Midbrain (tissue), 1 donor: ENCODE results near the gene PPP1R13B.

Experiments used
- DNase-seq: peaks from one replicate; lab custom pipeline; 2025; lab: John Stamatoyannopoulos, UW

PPP1R13B gene

GRCh38 chr14:103712633-103713247 lies 134.6 kb downstream of the PPP1R13B start:
- no peak for DNase-seq

GRCh38 chr14:103711516-103712431 lies 135.6 kb downstream of the PPP1R13B start:
- DNase-seq = peak; percentile 60

DNA sequence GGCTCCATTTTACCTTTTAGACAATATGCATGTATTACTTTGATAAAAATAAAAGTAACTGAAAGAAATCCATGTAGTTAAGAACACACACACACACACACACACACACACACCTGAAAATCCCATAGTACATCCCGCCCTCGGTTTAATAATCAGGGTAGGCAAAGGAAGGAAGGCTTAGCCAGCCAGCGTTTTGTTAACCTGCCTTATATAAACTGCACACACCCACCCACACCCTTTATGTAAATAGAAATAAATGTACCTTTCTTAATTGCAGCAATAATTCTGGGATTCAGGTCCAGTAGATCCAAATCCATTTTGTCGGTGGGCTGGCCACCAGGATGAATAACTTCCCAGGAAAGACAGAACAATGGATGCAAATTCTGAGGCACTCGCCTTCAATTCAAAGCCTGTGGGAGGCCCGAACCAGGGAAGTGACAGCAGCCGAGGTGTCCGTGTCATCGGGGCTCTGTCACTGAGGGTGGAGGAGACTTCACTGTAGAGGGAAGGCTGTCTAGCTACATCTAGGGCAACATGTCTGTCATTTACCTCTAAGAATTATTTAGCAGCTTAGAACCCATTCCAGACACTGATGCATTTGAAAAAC lies 136.5 kb downstream of the PPP1R13B start:
- no peak for DNase-seq

GRCh38 chr14:103709814-103710213 lies 137.6 kb downstream of the PPP1R13B start:
- DNase-seq = no peak

DNA sequence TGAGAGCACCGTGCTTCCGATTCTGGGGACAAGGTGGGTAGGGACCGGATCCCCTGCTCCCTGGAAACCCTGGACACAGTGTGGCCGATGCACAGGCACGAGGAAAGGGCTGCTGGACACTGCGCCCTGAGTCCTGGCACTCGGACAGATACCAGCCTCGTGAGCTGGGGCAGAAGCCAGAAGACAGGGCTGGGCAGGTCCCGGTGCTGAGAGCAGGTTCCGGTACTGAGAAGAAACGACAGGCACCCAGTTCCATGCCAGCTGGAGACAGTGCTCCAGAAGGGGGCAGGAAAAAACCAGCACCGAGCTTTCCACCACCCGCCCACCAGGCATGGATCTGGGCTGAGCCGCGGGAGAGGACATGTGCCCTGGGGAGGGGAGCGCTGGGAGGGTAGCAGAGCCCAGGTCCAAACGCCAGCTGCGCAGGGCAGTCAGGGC lies 138.6 kb downstream of the PPP1R13B start:
- DNase-seq = peak; percentile 13

DNA sequence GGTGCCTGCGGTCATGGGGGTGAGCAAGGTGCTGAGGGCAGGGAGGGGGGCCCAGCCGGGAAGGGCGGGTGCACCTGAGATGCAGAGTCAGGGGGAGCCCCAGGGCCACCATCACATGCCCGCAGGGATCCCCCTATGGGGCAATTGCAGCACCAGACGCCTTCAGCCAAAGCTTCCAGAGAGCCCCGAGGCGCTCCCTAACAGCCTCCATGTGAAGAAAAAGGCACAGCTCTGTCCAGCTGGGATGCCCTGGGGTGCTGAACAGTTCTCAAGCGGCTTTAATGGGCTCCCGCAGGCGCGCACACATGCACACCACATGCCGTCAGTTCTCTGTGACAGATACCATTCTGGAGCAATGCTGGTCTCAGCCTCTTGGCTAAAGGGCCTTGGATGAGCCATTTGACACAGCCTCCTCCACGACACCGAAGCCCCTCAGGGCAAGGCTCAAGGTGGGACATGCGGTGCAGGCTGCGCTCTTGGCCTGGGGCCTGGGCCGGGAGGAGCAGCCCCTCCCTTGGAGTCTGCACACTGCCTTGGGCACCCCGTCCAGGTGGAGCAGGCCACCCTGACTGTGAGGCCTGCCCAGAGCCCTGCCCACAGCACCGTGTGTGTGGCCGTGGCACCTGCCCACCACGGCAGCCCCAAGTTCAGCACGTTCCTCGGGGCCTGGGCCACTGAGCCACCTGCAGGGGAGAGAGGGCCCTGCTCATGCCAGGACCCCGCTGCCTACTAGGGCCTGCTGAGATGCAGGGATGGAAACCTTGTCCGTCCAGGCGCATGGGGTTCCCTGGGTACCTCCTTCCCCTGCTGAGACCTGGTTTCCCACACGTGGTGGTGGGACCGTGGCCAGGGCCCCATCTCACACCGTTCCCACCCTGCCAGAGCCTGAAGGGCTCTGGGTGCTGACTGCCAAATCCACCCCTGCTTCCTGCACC lies 139.8 kb downstream of the PPP1R13B start:
- no peak for DNase-seq

DNA sequence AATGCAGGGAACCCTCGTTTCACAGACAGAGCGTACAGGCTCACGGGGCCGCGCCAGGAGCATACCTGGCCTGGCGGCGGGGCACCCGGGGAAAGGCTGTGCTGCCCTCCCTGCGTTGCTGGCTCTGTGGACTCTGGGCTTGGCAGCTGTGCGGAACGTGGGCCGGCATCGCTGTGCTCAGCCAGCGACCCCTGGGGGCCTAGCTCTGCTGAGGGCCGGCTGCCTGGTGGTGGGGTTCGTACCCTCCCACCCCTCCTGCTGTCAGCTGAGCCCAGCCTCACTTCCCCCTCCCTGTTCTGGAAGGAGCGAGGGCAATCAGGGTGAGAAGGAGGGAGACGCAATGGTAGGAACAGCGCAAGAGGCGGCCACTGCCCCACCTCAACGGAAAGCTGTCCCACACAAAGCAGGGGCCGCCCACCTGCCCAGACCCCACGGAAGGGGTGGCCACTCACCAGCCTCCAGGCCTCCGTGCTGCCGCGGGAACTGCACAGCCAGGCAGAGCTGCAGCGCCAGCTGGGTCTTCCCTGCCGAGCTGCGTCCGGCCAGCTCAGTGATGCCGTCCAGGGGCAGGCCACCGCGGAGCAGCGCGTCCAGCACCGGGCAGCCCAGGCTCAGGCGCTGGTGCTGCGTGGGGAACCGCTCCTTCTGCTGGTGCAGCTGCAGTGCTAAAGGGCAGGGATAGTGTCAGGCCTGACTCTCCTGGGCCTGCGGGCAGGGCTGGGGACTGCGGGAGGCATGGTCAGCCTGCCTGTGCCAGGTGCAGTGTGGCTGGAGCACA lies 140.6 kb downstream of the PPP1R13B start:
- DNase-seq = no peak

DNA sequence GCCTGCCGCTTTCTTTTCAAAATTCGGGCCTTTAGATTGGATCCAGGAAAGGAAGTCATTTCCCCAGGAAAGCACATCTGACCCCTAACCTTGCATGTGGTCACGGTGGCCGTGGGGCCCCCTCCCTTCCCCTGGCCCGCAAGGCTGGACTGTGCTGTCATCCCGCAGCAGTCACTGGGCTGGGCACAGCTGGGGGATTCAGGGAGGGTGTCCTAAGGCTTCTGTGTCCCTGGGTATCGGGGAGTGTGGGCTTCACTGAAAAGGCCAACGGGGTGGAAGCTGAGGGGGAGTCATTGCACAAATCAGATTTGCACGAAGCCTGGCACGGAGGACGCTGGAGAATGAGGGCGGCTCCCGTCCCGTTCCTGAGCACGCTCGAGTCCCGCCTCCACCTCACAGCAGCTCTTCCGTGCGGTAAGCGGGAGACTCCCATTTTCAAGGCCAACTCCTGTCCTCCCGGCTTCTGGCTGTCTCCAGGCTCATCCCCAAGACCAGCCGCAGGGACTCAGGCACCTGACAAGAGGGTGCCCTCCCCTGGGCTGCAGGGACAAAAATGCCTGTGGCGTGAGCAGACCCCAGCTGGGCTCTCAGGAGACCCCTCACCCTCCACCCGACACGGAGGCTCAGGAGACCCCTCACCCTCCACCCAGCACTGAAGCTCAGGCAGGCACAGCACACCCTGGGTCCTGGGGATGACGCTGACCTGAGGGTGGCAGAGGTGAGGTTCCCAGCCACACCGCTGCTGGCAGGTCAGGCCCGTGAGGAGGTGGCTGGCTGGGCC lies 141.7 kb downstream of the PPP1R13B start:
- no peak for DNase-seq

GRCh38 chr14:103705118-103705503 lies 142.3 kb downstream of the PPP1R13B start:
- DNase-seq = no peak

DNA sequence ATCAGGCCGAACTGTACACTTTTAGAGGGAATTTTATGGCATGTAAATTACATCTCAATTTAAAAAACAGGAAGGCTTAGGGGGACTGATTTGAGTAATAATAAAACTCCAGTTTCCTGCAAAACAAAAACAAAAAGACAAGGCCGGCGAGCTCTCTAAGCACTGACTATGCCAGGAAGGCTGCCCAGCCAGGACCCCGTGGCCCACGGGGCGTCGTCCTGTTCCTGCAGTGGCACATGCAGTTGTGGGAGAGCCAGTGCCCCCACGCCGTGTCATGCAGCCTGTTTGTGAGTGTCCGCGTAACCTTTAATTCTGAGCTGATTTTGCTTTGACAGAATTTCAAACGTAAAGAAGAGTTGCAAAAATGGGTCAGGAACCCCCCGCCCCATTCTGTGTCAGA lies 142.7 kb downstream of the PPP1R13B start:
- DNase-seq = no peak

DNA sequence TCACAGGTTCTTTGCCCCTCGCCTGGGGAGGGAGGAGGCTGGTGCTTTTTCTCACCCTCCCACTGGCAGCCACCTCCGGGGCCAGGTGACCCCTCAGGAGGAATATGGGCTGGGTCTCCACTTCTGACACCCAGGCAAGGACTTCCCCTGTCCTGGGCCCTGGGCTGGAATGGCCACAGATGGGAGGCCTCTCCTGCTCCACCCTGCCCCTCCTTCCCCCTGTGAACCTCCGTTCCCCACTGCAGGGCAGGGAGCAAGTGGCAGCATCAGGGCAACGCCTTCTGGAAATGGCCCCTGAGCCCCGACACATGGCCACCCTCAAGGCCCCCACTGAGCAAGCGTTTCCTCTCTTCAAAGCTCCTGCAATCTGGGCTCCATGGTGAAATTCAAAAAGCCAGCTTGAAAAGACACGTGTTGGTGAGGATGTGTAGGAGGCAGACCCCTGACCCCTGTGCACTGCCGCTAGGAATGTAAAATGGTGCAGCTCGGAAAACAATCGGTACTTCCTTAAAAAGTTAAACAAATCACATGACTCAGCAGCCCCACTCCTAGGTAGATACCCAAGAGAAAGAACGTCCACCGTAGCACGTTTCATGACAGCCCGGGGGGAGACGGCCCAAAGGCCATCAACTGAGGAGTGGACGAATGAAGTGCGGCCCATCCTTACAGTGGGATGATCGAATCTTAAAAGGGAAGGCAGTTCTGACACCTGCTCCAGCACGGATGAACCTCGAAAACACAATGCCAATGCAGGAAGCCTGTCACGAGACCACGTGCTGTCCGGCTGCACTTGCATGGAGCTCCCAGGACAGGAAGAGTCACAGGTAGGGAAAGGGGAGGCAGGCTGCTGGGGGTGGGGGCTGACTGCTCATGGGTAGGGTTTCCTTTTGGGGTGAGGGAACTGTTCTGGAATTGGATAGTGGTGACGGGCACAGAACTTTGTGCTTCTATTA lies 143.7 kb downstream of the PPP1R13B start:
- DNase-seq = no peak

- DNase-seq = no peak
Measured at GRCh38 chr14:103702497-103703432, 144.6 kb downstream of the PPP1R13B start.

DNA sequence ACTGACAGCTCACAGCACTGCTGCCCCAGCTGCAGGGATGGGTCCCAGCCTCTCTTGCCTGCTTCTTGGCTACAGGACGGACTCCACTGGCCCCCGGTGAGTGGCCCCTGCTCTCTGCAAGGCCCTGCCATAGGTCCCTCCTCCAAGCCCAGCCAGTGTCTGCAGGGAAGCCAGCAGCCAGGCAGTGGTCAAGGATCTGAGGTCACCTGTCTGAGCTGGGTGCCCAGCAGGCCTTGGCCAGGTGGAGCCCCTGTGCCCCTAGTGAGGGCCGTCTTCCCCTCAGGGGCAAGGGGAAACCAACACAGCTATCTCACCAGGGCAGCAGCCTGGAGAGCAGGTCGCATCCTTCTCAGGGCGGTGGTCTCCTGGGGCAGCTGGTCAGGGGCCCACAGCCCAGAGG lies 145.3 kb downstream of the PPP1R13B start:
- no peak for DNase-seq

DNA sequence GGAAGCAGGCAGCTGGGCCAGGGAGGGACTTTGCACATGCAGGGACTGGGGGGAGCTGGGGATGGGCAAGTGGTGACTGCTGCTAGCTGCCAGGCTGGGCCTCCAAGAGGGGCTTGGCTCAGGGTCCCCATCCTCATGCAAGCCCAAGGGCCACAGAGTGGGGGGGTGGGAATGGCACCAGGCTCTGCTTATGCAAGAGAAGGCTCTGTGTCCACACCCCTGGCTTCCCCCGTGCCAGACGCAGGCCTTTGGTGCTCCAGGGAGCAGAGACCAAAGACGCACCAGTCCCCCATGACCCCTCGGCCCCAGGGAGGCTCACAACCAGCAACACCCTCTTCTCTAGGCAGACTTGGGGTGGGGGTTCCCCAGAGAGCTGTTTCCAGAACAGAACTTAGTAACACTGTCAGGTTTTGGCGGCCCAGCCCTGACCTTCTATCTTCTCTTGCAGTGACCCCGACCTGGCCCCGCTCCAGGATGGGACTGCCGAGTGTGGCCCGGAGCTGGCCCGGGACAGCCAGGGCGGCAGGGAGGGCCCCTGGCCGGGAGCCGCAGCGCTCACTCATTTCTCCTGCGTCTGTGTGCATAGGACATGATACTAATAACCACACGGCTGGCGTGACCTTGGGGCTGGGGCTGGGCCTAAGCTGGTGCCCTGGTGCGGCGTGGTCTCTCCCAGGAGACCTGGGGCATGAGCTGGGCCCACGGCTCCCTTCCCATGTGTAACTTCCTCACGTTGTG lies 146.5 kb downstream of the PPP1R13B start:
- DNase-seq = no peak

DNA sequence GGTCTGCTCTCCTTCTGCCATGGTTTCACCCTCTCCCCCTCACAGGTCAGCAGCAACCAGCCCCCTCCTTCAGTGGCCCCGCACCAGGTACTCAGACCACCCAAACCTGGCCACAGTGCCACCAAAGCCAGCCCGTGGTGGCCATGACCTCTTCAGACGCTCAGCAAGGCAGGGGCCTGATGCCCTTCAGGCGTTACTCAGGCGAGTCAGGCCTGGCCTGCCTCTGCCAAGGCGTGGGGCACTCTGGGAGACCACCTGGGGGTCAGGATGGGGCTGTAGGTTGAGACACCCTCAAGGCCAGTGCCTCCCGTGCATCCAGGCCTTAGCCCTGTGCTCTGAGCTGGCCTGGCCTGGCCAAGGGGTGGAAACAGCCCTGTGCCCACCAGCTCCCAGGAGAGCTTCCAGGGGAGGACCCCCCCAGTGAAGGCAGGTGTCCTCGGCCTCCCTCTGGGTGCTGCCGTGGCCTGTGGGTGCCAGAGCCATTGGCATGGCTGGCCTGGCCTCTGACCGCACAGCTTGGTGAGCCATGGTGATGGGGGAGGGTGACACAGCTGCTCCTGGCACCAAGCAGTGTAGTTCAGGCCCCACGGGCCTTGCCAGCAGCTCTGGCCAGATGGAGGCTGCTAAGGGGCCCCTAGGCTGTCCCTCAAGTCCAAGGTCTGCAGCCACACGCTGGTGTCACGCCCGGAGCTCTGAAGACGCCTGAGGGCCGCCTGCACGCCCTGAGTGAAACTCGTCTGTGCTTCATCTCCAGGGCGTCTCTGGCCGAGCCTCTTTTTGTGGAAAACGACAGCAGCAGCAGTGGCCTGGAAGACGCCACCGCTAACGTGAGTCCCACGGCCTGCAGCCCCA lies 147.2 kb downstream of the PPP1R13B start:
- DNase-seq = peak; percentile 58

DNA sequence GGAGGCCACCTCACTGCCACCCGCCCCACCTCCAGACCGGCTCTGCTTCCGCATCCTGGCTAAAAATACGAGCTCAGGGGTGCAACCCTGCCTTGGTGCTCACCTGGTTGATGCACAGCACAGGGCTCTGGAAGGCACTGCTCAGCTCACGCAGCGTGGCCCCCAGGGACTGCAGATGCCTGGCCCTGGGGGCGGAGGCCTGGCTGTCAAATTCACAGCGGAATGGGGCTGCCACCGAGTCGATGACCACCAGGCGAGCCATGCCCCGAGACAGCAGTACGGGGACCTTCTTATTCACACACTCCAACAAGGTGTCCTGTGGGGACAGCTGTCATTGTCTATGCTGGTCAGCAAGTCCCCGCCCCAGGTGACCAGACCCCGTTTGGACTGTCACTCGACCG lies 148.1 kb downstream of the PPP1R13B start:
- DNase-seq = no peak
